Kidney epithelial cell (primary cell): Measurements from ENCODE around the gene LNPEP. TPM values are rescaled to one million over a fixed set of nuclear protein-coding genes. Genes with fewer than 3 reads are reported as not detected.

Source experiments
- DNase-seq: peaks from one replicate; pipeline ENCODE4 v3.0.0-alpha.2; 2010; ENCODE audit warnings: low read depth
- H3K27me3 ChIP-seq: 2 replicates; pipeline ENCODE4 v1.6.0; 2011; ENCODE audit warnings: low read length; ENCODE audit not compliant: control insufficient read depth, insufficient read depth
- H3K36me3 ChIP-seq: 2 replicates; pipeline ENCODE4 v1.5.1; 2011; ENCODE audit warnings: low read length; ENCODE audit not compliant: control insufficient read depth, insufficient read depth
- H3K4me3 ChIP-seq: 2 replicates; pipeline ENCODE4 v1.5.1; 2011; ENCODE audit warnings: low read depth, mild to moderate bottlenecking, control low read depth, low read length
- CTCF ChIP-seq: IDR thresholded peaks from 2 replicates; pipeline ENCODE4 v1.5.1; 2011; ENCODE audit warnings: mild to moderate bottlenecking, moderate library complexity, low read length, control low read depth, inconsistent platforms; ENCODE audit not compliant: insufficient read depth, poor library complexity, severe bottlenecking
- total RNA-seq: library from RNA; depleted of rRNA; stranded (reverse); fragments of >200 nt; gene quantifications from 2 replicates; pipeline ENCODE4 v1.2.3, GENCODE V29; 2015

The LNPEP gene
- total RNA-seq, 1 donor from 2014 or later = 24.6 TPM

- TF ChIP-seq CTCF = no peak
- H3K36me3 ChIP-seq = no peaks in the 10 kb centered on the region
- peak; percentile 78 for DNase-seq
- H3K4me3 ChIP-seq = no peak overlapping the region
- H3K27me3 ChIP-seq = no peaks in the 10 kb centered on the region
Observed at GRCh38 chr5:97042996-97043395, 107.1 kb downstream of the LNPEP start.

GRCh38 chr5:97043511-97043910 lies 107.6 kb downstream of the LNPEP start:
- TF ChIP-seq CTCF = no peak
- no peaks in the 10 kb centered on the region for H3K27me3 ChIP-seq
- no peak overlapping the region for H3K4me3 ChIP-seq
- DNase-seq = no peak
- H3K36me3 ChIP-seq = no peaks in the 10 kb centered on the region

GRCh38 chr5:97044052-97044451 lies 108.2 kb downstream of the LNPEP start:
- H3K27me3 ChIP-seq = no peaks in the 10 kb centered on the region
- TF ChIP-seq CTCF = peak; percentile 66
- no peaks in the 10 kb centered on the region for H3K36me3 ChIP-seq
- no peak overlapping the region for H3K4me3 ChIP-seq
- no peak for DNase-seq

GRCh38 chr5:97046270-97046982 lies 110.5 kb downstream of the LNPEP start:
- no peak for TF ChIP-seq CTCF
- no peaks in the 10 kb centered on the region for H3K27me3 ChIP-seq
- H3K4me3 ChIP-seq = no peak overlapping the region
- no peaks in the 10 kb centered on the region for H3K36me3 ChIP-seq
- peak; percentile 31 for DNase-seq

- DNase-seq = no peak
- no peaks in the 10 kb centered on the region for H3K27me3 ChIP-seq
- H3K36me3 ChIP-seq = no peaks in the 10 kb centered on the region
- H3K4me3 ChIP-seq = no peak overlapping the region
- TF ChIP-seq CTCF = no peak
Observed at GRCh38 chr5:97047076-97047475, 111.2 kb downstream of the LNPEP start.

- no peak overlapping the region for H3K4me3 ChIP-seq
- no peak for DNase-seq
- TF ChIP-seq CTCF = no peak
- H3K27me3 ChIP-seq = no peaks in the 10 kb centered on the region
- no peaks in the 10 kb centered on the region for H3K36me3 ChIP-seq
Observed at GRCh38 chr5:97049175-97049574, 113.3 kb downstream of the LNPEP start.
